Stimulated activated CD4-positive, alpha-beta T cell treated with anti-CD3 and anti-CD28 coated beads, Interleukin-2, amount 100 ng/mL, for 24 hours (primary cell): ENCODE data around the gene REEP6.
A peak's percentile ranks its signal among the peaks of the same experiment; 100 is the strongest.
"Not testable (repeated sequence)": the region's sequence is repeated elsewhere in the genome, so short reads cannot be mapped to it uniquely, and the experiment has no call there.

ENCODE experiments used
- DNase-seq, 2 donors: peaks; one replicate each; pipeline ENCODE4 v3.0.0-alpha.2; 2020

REEP6 gene

GRCh38 chr19:1491849-1492170 is 829 bp downstream of the REEP6 start:
- no peak for DNase-seq

DNA sequence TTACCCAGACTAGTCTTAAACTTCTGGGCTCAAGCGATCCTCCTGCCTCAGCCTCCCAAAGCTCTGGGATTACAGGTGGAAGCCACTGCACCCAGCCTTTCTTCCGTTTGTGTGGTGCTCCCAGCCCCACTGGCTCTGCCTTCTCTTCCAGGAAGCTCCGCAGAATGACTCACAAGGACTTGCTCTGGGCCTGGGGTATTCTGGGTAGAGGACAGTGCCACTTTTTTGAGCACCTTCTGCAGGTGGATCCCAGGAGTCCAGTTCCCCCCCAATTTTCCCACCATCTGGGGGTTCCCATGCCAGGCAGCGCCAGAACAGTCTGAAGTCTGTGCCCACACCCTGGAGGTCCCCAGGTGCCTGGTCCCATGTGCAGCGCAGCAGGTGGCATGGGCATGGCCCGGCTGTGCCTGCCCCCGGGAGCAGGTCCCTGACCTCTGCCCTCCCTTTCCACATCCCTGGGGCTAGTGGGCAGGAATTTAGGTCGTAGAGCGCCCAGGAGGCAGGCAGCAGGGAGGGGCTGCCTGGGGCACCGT is 1.6 kb downstream of the REEP6 start:
- no peak for DNase-seq

GRCh38 chr19:1494115-1494815 is 3.3 kb downstream of the REEP6 start:
- no peak for DNase-seq

- DNase-seq = no peak
Observed at GRCh38 chr19:1495051-1495798, 4.2 kb downstream of the REEP6 start.

GRCh38 chr19:1495799-1496713 is 5.1 kb downstream of the REEP6 start:
- DNase-seq = no peak

GRCh38 chr19:1496714-1497577 is 6.0 kb downstream of the REEP6 start:
- DNase-seq = no peak

DNA sequence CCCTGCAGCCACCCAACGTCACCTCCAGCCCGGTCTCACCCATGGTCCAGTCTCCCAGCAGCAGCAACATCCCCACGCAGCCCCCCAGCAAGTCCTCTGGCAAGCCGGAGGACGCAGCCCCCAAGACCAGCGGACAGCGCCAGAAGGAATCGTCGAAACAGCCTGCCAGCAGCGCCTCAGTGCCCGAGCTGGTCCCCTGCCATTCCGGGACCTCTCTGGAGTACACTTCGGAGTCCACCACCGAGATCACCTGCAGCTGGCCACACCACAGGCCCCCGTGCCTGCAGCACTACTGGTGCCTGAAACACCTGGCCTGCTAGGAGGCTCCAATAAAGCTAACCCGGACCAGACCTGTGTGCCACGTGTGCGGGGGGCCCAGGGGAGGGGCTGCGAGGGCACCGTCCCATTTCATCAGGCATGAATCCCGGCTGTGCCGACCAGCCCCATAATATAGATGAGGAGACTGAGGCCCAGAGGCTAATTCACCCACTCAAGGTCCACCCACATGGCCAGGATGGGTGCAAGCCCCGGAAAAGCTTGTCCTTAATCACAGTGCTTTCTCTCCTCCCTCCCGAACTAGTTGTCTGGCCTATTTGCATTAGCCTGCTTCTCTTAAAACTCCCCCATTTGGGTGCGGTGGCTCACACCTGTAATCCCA is 6.7 kb downstream of the REEP6 start:
- DNase-seq = no peak

DNA sequence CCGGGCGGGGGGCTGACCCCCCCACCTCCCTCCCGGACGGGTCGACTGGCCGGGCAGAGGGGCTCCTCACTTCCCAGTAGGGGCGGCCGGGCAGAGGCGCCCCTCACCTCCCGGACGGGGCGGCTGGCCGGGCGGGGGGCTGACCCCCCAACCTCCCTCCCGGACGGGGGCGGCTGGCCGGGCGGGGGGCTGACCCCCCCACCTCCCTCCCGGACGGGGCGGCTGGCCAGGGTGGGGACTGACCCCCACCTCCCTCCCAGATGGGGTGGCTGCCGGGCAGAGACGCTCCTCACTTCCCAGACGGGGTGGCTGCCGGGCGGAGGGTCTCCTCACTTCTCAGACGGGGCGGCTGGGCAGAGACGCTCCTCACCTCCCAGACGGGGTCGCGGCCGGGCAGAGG is 8.2 kb downstream of the REEP6 start:
- not testable (repeated sequence) for DNase-seq

- no peak for DNase-seq
Observed at GRCh38 chr19:1501200-1501595, 10.2 kb downstream of the REEP6 start.

DNA sequence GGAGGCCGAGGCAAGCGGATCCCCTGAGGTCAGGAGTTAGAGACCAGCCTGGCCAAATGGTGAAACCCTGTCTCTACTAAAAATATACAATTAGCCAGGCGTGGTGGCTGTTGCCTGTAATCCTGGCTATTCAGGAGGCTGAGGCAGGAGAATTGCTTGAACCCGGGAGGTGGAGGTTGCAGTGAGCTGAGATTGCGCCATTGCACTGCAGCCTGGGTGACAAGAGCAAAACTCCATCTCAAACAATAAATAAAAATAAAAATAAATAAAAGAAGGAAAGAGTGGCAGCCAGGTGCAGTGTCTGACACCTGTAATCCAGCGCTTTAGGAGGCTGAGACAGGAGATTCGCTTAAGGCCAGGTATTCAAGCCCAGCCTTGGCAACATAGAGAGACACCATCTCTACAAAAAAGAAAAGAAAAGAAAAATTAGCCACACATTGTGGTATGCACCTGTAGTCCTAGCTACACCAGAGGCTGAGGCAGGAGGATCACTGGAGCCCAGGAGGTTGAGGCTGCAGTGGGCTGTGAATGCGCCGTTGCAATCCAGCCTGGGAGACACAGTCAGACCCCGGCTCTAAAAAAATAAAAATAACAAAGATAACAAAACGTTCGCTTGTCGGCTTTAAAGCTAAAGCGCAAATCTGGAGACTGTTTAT is 11.6 kb downstream of the REEP6 start:
- no peak for DNase-seq

GRCh38 chr19:1503089-1503924 is 12.3 kb downstream of the REEP6 start:
- peak; percentile 79 to 82 for DNase-seq

GRCh38 chr19:1503925-1504773 is 13.2 kb downstream of the REEP6 start:
- DNase-seq = no peak

DNA sequence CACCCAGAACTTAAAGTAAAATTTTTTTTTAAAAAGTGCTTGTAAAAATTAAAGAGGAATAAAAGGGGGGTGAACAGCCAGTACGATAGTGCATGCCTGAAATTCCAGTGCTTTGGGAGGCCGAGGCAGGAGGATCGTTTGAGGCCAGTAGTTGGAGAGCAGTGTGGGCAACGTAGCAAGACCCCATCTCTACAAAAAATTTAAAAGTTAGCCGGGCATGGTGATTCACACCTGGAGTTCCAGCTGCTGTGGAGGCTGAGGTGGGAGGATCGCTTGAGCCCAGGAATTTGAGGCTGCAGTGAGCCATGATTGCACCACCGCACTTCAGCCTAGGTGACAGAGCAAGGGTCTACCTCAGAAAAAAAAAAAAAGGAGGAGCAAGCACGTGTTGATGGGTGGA is 14.0 kb downstream of the REEP6 start:
- DNase-seq = no peak

DNA sequence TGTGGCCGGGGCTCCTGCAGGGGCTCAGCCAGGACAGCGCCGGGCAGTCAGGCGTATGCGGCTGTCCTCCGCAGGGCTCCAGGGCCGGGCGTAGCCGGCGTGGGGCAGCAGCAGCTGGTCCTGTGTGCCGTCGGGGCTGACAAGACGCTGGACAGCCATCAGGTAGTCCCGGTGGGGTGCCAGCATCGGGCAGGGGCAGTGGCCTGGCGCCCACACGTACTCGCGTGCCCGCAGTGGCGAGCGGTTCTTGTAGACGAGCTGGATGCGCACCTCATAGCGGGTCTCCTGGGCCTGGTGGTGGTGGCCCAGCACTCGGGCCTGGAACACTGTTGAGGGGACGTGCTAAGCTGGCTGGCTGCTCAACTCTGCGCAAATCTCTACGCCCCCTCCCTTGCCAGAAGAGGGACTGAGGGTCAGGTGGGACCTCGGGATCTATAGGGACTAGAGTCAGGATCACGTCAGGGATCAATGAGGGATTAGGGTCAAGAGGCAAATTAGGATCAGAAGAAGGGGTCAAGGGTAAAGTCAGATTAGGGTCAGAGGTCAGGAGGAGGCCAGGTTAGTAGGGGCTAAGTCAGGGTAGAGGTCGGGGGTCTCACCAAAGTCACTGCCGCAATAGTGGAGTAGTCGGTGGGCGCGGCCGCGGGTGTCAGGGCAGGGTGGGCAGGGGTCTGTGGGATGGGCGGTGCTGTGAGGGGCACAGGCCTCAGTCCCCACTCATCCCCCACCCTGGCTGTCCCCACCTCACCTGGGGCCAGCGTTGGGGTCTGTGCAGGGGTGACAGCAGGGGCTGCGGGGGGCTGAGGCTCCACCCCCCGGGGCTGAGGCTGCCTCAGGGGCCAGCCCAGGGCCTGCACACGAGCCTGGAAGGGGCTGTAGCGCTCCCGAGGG is 15.3 kb downstream of the REEP6 start:
- DNase-seq = no peak

GRCh38 chr19:1507192-1507660 is 16.2 kb downstream of the REEP6 start:
- DNase-seq = no peak

- DNase-seq = peak; percentile 89 to 93
Observed at GRCh38 chr19:1507763-1508506, 17.0 kb downstream of the REEP6 start.

- DNase-seq = no peak
Observed at GRCh38 chr19:1508507-1508856, 17.5 kb downstream of the REEP6 start.
